Activated T-cell treated with anti-CD3 and anti-CD28 coated beads, Interleukin-2, amount 50 U/mL, for 72 hours (primary cell): ENCODE results near the gene ZNF460. TPM values are rescaled to one million over a fixed set of nuclear protein-coding genes. Genes with fewer than 3 reads are reported as not detected.

ENCODE experiments used
- ATAC-seq, 2 donors: fragments of 150-1000 bp; cut with Tn5 transposase; replicated peaks in 1 of 2; 2 replicates each; pipeline ENCODE4 v1.10.0; 2021; ENCODE audit warnings: moderate library complexity in 2 of 2, mild to moderate bottlenecking in 1 of 2
- DNase-seq, 2 donors: peaks; one replicate each; pipeline ENCODE4 v3.0.0; 2021 to 2022; ENCODE audit warnings: mixed read lengths in 1 of 2
- H3K27ac Mint-ChIP-seq: one replicate; pipeline ENCODE4 v1.8.0; 2022; ENCODE audit warnings: mild to moderate bottlenecking, moderate library complexity, mixed read lengths
- H3K27me3 Mint-ChIP-seq: one replicate; pipeline ENCODE4 v1.8.0; 2022; ENCODE audit warnings: low read depth, mixed read lengths
- H3K36me3 Mint-ChIP-seq, 2 donors: one replicate each; pipeline ENCODE4 v1.8.0; 2022; ENCODE audit warnings: mixed read lengths in 2 of 2, mild to moderate bottlenecking in 1 of 2; ENCODE audit not compliant: insufficient read depth in 2 of 2
- H3K4me1 Mint-ChIP-seq: one replicate; pipeline ENCODE4 v1.8.0; 2022; ENCODE audit warnings: low read depth, mixed read lengths
- H3K4me3 Mint-ChIP-seq, 2 donors: one replicate each; pipeline ENCODE4 v1.8.0; 2022; ENCODE audit warnings: mild to moderate bottlenecking in 2 of 2, mixed read lengths in 2 of 2, moderate library complexity in 2 of 2
- H3K9me3 Mint-ChIP-seq, 2 donors: one replicate each; pipeline ENCODE4 v1.8.0; 2022; ENCODE audit warnings: mixed read lengths in 2 of 2
- total RNA-seq, 2 donors: library from RNA; stranded (reverse); gene quantifications; one replicate each; pipeline ENCODE4 v1.2.3, GENCODE V29; 2022

Gene ZNF460
- total RNA-seq, 2 donors from 2014 or later, result 114 to 129 TPM

- no peaks in the 10 kb centered on the region for H3K27me3 Mint-ChIP-seq
- no peak overlapping the region for H3K4me3 Mint-ChIP-seq
- ATAC-seq, result no peak
Observed at GRCh38 chr19:57324992-57325391, 44.7 kb downstream of the ZNF460 start.

GRCh38 chr19:57327993-57328392 is 47.7 kb downstream of the ZNF460 start:
- ATAC-seq (no peak), DNase-seq (no peak)
- Mint-ChIP-seq H3K36me3 (peaks cover 45 to 76% of the 10 kb centered on the region in 2 donors), H3K27me3 (no peaks in the 10 kb centered on the region), H3K27ac (no peak overlapping the region), H3K9me3 (peaks cover 3 to 14% of the 10 kb centered on the region in 2 donors), H3K4me1 (no peaks in the 10 kb centered on the region), H3K4me3 (no peak overlapping the region)

More at GRCh38 chr19:57324992-57325391, 44.7 kb downstream of the ZNF460 start:
- Mint-ChIP-seq H3K4me1 (peaks cover 22% of the 10 kb centered on the region), H3K27ac (no peak overlapping the region), H3K36me3 (peaks cover 63 to 80% of the 10 kb centered on the region in 2 donors), H3K9me3 (peaks cover 5 to 21% of the 10 kb centered on the region in 2 donors)
- no peak for DNase-seq

DNA sequence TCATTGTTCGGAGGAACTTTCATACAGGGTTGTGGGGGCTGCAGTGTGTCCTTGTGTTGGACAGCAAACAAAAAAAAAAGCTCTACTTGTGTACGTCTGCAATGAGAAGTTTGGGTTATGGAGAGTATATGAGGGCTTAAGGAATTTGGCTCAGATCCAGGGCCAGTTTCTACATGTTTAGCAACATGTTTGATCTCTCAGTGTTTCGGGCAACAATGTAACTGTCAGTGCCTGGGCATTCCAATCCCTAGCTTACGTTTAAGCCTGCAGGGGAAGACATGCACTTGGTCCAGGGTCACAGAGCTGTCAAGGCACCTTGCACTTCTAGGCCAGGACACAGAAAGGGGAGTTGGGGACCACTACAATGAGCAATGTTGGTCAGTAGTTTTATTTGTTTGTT is 53.9 kb downstream of the ZNF460 start:
- peaks cover 7 to 42% of the 10 kb centered on the region in 2 donors for H3K36me3 Mint-ChIP-seq
- no peaks in the 10 kb centered on the region for H3K27me3 Mint-ChIP-seq
- DNase-seq (no peak), ATAC-seq (no peak)
- H3K27ac Mint-ChIP-seq, result no peak overlapping the region
- no peak overlapping the region for H3K4me3 Mint-ChIP-seq
- peaks cover 5 to 9% of the 10 kb centered on the region in 2 donors for H3K9me3 Mint-ChIP-seq
- no peaks in the 10 kb centered on the region for H3K4me1 Mint-ChIP-seq

DNA sequence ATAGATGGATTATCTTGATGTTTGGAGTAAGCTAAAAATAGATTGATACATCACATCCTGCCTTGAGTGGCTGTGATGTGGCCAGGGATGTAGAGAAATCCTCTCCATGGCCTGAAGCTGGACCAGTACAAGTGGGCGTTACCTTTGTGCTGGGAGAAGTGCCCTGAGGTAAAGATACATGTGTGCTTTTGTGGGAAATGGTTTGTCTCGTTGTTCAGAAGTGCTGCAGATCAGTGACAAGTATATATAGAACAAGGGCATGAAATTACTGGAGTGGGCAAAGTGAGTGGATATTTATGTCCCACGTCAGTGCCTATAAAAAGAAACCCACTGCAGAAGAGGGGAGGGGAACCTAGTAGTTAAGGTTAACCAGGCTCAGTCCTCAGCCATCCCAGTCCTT is 58.6 kb downstream of the ZNF460 start:
- no peak for ATAC-seq
- Mint-ChIP-seq H3K9me3 (peaks cover 13 to 14% of the 10 kb centered on the region in 2 donors), H3K27me3 (no peaks in the 10 kb centered on the region), H3K36me3 (peaks cover 6 to 23% of the 10 kb centered on the region in 2 donors), H3K4me3 (no peak overlapping the region), H3K27ac (no peak overlapping the region), H3K4me1 (no peaks in the 10 kb centered on the region)
- DNase-seq, result no peak

- H3K36me3 Mint-ChIP-seq, result peaks cover 1 to 7% of the 10 kb centered on the region in 2 donors
- peaks cover 9 to 12% of the 10 kb centered on the region in 2 donors for H3K9me3 Mint-ChIP-seq
- H3K27me3 Mint-ChIP-seq, result no peaks in the 10 kb centered on the region
- H3K4me1 Mint-ChIP-seq, result no peaks in the 10 kb centered on the region
- ATAC-seq, result no peak
- no peak for DNase-seq
- H3K27ac Mint-ChIP-seq, result no peak overlapping the region
- H3K4me3 Mint-ChIP-seq, result no peak overlapping the region
Observed at GRCh38 chr19:57342582-57342981, 62.3 kb downstream of the ZNF460 start.

Other genes starting within 250 kb of the ZNF460 start
- not detected for gene USP29, start 160.5 kb upstream of the ZNF460 start, total RNA-seq
- gene ZIM3, start 135.3 kb upstream of the ZNF460 start, total RNA-seq, result not detected
- gene DUXA, start 113.0 kb upstream of the ZNF460 start, total RNA-seq, result not detected
- 10 to 100 TPM; 38.7 to 43.3 TPM for gene ZNF264, start 89.0 kb upstream of the ZNF460 start, total RNA-seq
- gene AURKC, start 49.5 kb upstream of the ZNF460 start, total RNA-seq, result 1 to 10 TPM; 2.2 to 4.3 TPM
- gene ZNF805, start 39.9 kb upstream of the ZNF460 start, total RNA-seq, result 10 to 100 TPM; 14.4 to 16.2 TPM
- gene ZNF543, start 40.0 kb downstream of the ZNF460 start, total RNA-seq, result 1 to 10 TPM; 8.4 to 9.0 TPM
- 1 to 10 TPM; 8.1 to 8.3 TPM for gene ZNF304, start 70.8 kb downstream of the ZNF460 start, total RNA-seq
- 1 to 10 TPM; 7.3 to 8.5 TPM for gene TRAPPC2B, start 83.1 kb downstream of the ZNF460 start, total RNA-seq
- 1 to 10 TPM; 3.9 to 4.5 TPM for gene ZNF547, start 83.1 kb downstream of the ZNF460 start, total RNA-seq
- gene ZNF548, start 109.4 kb downstream of the ZNF460 start, total RNA-seq, result 10 to 100 TPM; 40.4 to 62.8 TPM
- gene ZNF17, start 130.7 kb downstream of the ZNF460 start, total RNA-seq, result 10 to 100 TPM; 11.0 to 12.0 TPM
- 10 to 100 TPM; 16.5 to 18.0 TPM for gene ZNF749, start 154.8 kb downstream of the ZNF460 start, total RNA-seq
- 1 to 10 TPM in 1 of 2 donors, under 1 TPM in 1; 0.37 to 1.1 TPM for gene VN1R1, start 176.7 kb downstream of the ZNF460 start, total RNA-seq
- 1 to 10 TPM; 6.4 to 7.7 TPM for gene ZNF772, start 197.1 kb downstream of the ZNF460 start, total RNA-seq
- 10 to 100 TPM; 10.2 to 11.1 TPM for gene ZNF419, start 207.3 kb downstream of the ZNF460 start, total RNA-seq
- gene ZNF773, start 219.5 kb downstream of the ZNF460 start, total RNA-seq, result 10 to 100 TPM; 11.9 to 12.7 TPM
- gene ZNF549, start 246.9 kb downstream of the ZNF460 start, total RNA-seq, result 1 to 10 TPM; 6.8 to 6.9 TPM